OCI-LY7 (cell line): Measurements from ENCODE around the gene CLDN9. TPM values are rescaled to one million over a fixed set of nuclear protein-coding genes. Genes with fewer than 3 reads are reported as not detected.

ENCODE experiments used
- BruUV-seq: library from RNA; stranded (reverse); fragments of 400-500 nt; replicated peaks from 2 replicates; lab custom pipeline; 2021; lab: Mats Ljungman, UMichigan
- CTCF ChIA-PET: fragments of 300-600 bp; sonication (Branson Sonifier 250); formaldehyde crosslinking; loops from one replicate; lab custom pipeline; 2022; ENCODE audit warnings: antibody characterized with exemption; ENCODE audit not compliant: unreplicated experiment; lab: Charles Lee
- POLR2A ChIA-PET: fragments of 300-600 bp; sonication (Branson Sonifier 250); formaldehyde crosslinking; loops from one replicate; lab custom pipeline; 2022; ENCODE audit warnings: antibody characterized with exemption; lab: Charles Lee
- DNase-seq: peaks from one replicate; pipeline ENCODE4 v3.0.0-alpha.2; 2015; ENCODE audit warnings: low spot score
- H2AFZ ChIP-seq: fragments of 200-600 bp; sonication (generic), shearing (Covaris generic); 2 replicates; pipeline ENCODE4 v1.6.1; 2014; ENCODE audit warnings: mild to moderate bottlenecking, antibody characterized with exemption, low read length, moderate library complexity
- H3K27ac ChIP-seq: fragments of 200-600 bp; sonication (generic); 2 replicates; pipeline ENCODE4 v1.5.1; 2014; ENCODE audit warnings: mixed run types, low read depth, mild to moderate bottlenecking, moderate library complexity, low read length, inconsistent platforms; ENCODE audit not compliant: poor library complexity, severe bottlenecking
- H3K36me3 ChIP-seq: fragments of 200-600 bp; sonication (generic); 2 replicates; pipeline ENCODE4 v1.6.1; 2014; ENCODE audit warnings: mild to moderate bottlenecking, antibody characterized with exemption, low read length, moderate library complexity, mixed read lengths; ENCODE audit not compliant: insufficient read depth
- H3K4me1 ChIP-seq: fragments of 200-600 bp; sonication (generic); 2 replicates; pipeline ENCODE4 v1.5.1; 2014; ENCODE audit warnings: mild to moderate bottlenecking, low read length; ENCODE audit not compliant: insufficient read depth, poor library complexity, severe bottlenecking
- H3K4me2 ChIP-seq: fragments of 200-600 bp; sonication (generic); 2 replicates; pipeline ENCODE4 v1.6.1; 2014; ENCODE audit warnings: mild to moderate bottlenecking, low read length
- H3K4me3 ChIP-seq: fragments of 200-600 bp; sonication (generic); 2 replicates; pipeline ENCODE4 v1.5.1; 2014; ENCODE audit warnings: mild to moderate bottlenecking, low read depth, low read length; ENCODE audit not compliant: poor library complexity, severe bottlenecking
- H3K79me2 ChIP-seq: fragments of 200-600 bp; sonication (generic); 2 replicates; pipeline ENCODE4 v1.6.1; 2016; ENCODE audit warnings: low read depth, mild to moderate bottlenecking, low read length, moderate library complexity, mixed read lengths; ENCODE audit not compliant: insufficient read depth
- H3K9me2 ChIP-seq: fragments of 200-600 bp; sonication (generic); 2 replicates; pipeline ENCODE4 v1.6.1; 2016; ENCODE audit warnings: mild to moderate bottlenecking, low read length, mixed read lengths; ENCODE audit not compliant: insufficient read depth
- H3K9me3 ChIP-seq: fragments of 200-600 bp; sonication (generic); 2 replicates; pipeline ENCODE4 v1.6.1; 2014; ENCODE audit warnings: mild to moderate bottlenecking, mixed run types, low read length, mixed read lengths
- H4K20me1 ChIP-seq: fragments of 200-600 bp; sonication (generic); 2 replicates; pipeline ENCODE4 v1.6.1; 2014; ENCODE audit warnings: mild to moderate bottlenecking, antibody characterized with exemption, low read length, moderate library complexity, mixed read lengths; ENCODE audit not compliant: insufficient read depth
- EZH2phosphoT487 ChIP-seq: fragments of 200-600 bp; sonication (generic); IDR thresholded peaks from 2 replicates; pipeline ENCODE4 v1.6.1; 2018; ENCODE audit warnings: low read depth, borderline replicate concordance, mild to moderate bottlenecking, mixed run types, antibody characterized with exemption, low read length, moderate library complexity, mixed read lengths
- intact Hi-C: fragments of 100-400 bp; cut with micrococcal nuclease; formaldehyde crosslinking; loops from one replicate; pipeline ENCODE4 v1.10.0; 2022; ENCODE audit not compliant: unreplicated experiment
- total RNA-seq, 2 experiments: library from RNA; depleted of rRNA in 1 of 2; stranded (reverse); fragments of >200 nt in 1 of 2; shearing (Covaris generic) in 1 of 2; gene quantifications; 2 replicates each; pipeline ENCODE4 v1.2.3, GENCODE V29; 2014 to 2022
- TF ChIP-seq, protein P1 (sequence below): fragments of 200-600 bp; sonication (generic); conservative IDR thresholded peaks from 2 replicates; pipeline ENCODE4 v1.5.1; 2014; ENCODE audit warnings: mild to moderate bottlenecking, antibody characterized with exemption, low read length, moderate library complexity, mixed read lengths

CLDN9 gene
- total RNA-seq, 2 experiments from 2014 or later: 0.42 TPM; not detected in 1

DNA sequence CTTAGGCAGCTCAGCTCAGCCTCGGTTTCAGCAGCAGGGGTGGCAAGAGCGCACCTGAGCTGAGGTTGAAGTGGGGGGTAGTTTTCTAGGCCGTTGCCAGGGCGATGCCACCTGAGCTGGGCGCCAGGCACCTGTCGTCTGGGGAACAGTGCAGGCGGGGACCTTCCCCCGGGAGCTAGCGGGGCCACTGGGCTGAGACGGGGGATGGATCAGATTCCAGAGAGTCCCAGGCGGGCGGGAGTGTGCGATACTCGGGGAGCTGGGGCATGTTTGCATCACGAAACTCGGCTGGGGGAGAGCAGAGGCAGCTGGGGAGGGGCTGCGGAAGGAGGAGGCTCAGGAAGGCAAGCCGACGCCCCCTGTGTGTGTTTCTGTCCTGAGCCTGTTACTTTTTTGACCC lies 477 bp upstream of the CLDN9 start:
- BruUV-seq: no TSS peak
- H3K4me1 ChIP-seq: peaks cover 15% of the 10 kb centered on the region
- DNase-seq: no peak
- H3K4me3 ChIP-seq: no peak overlapping the region
- H3K9me3 ChIP-seq: no peaks in the 10 kb centered on the region
- H3K4me2 ChIP-seq: no peak overlapping the region
- TF ChIP-seq EZH2phosphoT487: no peak
- TF ChIP-seq, protein P1, sequence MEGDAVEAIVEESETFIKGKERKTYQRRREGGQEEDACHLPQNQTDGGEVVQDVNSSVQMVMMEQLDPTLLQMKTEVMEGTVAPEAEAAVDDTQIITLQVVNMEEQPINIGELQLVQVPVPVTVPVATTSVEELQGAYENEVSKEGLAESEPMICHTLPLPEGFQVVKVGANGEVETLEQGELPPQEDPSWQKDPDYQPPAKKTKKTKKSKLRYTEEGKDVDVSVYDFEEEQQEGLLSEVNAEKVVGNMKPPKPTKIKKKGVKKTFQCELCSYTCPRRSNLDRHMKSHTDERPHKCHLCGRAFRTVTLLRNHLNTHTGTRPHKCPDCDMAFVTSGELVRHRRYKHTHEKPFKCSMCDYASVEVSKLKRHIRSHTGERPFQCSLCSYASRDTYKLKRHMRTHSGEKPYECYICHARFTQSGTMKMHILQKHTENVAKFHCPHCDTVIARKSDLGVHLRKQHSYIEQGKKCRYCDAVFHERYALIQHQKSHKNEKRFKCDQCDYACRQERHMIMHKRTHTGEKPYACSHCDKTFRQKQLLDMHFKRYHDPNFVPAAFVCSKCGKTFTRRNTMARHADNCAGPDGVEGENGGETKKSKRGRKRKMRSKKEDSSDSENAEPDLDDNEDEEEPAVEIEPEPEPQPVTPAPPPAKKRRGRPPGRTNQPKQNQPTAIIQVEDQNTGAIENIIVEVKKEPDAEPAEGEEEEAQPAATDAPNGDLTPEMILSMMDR: no peak
- no peak overlapping the region for H2AFZ ChIP-seq
- H3K27ac ChIP-seq: no peak overlapping the region
- H3K79me2 ChIP-seq: no peaks in the 10 kb centered on the region
- ChIA-PET CTCF (no interaction called here), POLR2A (no interaction called here)
- H4K20me1 ChIP-seq: no peaks in the 10 kb centered on the region
- no peaks in the 10 kb centered on the region for H3K36me3 ChIP-seq
- intact Hi-C loops: no loop called here
- H3K9me2 ChIP-seq: no peaks in the 10 kb centered on the region

GRCh38 chr16:3013491-3013951 lies 798 bp downstream of the CLDN9 start:
- Histone ChIP-seq H3K4me2 (no peak overlapping the region), H3K36me3 (no peaks in the 10 kb centered on the region), H3K27ac (no peak overlapping the region), H4K20me1 (no peaks in the 10 kb centered on the region), H3K9me2 (no peaks in the 10 kb centered on the region), H3K79me2 (no peaks in the 10 kb centered on the region), H2AFZ (no peak overlapping the region), H3K4me1 (peaks cover 9% of the 10 kb centered on the region), H3K9me3 (no peaks in the 10 kb centered on the region), H3K4me3 (no peak overlapping the region)
- ChIA-PET CTCF (no interaction called here), POLR2A (no interaction called here)
- TF ChIP-seq EZH2phosphoT487: no peak
- TF ChIP-seq, protein P1: no peak
- DNase-seq: no peak
- no TSS peak for BruUV-seq
- intact Hi-C loops: no loop called here

GRCh38 chr16:3013998-3014690 lies 1.4 kb downstream of the CLDN9 start:
- BruUV-seq: no TSS peak
- Histone ChIP-seq H3K36me3 (no peaks in the 10 kb centered on the region), H3K4me2 (no peak overlapping the region), H3K4me1 (peaks cover 6% of the 10 kb centered on the region), H3K9me2 (no peaks in the 10 kb centered on the region), H3K4me3 (no peak overlapping the region), H3K9me3 (no peaks in the 10 kb centered on the region), H3K27ac (no peak overlapping the region), H3K79me2 (no peaks in the 10 kb centered on the region), H4K20me1 (no peaks in the 10 kb centered on the region), H2AFZ (no peak overlapping the region)
- no peak for DNase-seq
- CTCF ChIA-PET: no interaction called here
- POLR2A ChIA-PET: no interaction called here
- TF ChIP-seq, protein P1: no peak
- TF ChIP-seq EZH2phosphoT487: no peak
- intact Hi-C loops: no loop called here
